CD4-positive, alpha-beta T cell treated with Interleukin-10 for 1 hour (primary cell): ENCODE measurements around the gene OR2T2.
"Not testable (repeated sequence)": the region's sequence is repeated elsewhere in the genome, so short reads cannot be mapped to it uniquely, and the experiment has no call there.

Experiments used
- DNase-seq: peaks from one replicate; pipeline ENCODE4 v3.0.0-alpha.2; 2020

OR2T2 gene

GRCh38 chr1:248450466-248451145 lies 5.2 kb downstream of the OR2T2 start:
- DNase-seq: not testable (repeated sequence)

DNA sequence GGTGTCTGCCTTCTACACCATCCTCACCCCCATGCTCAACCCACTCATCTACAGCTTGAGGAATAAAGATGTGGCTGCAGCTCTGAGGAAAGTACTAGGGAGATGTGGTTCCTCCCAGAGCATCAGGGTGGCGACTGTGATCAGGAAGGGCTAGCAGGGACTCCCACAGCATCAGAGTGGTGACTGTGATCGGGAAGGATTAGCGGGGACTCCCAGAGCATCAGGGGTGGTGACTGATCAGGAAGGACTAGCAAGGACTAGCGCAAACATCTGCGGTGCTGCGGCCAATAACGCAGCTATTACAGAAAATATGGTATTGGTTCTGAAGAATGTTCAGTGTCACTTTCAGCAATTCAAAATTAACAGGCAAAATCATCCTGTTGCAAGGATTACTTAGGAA lies 8.2 kb downstream of the OR2T2 start:
- not testable (repeated sequence) for DNase-seq

GRCh38 chr1:248455045-248455444 lies 9.6 kb downstream of the OR2T2 start:
- not testable (repeated sequence) for DNase-seq

- not testable (repeated sequence) for DNase-seq
Observed at GRCh38 chr1:248456635-248457034, 11.2 kb downstream of the OR2T2 start.

DNA sequence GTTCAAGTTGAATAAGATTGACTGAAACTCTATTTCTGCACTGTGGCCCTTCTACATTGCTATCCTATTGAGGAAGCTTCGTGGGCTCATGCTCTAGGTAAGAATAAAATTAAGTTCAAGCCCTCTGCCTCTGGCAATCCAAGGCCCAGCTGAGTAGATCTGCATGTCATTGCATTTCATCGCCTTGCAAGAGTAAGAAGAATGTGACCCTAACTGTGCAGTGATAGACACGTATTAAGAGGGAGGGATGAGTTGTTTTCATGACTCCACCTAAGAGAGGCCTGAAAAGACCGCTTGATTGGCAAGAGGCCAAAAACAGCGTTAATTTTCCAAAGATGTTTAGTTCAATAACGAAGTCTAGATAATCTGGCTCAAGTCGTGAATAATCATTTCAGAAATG lies 13.7 kb downstream of the OR2T2 start:
- DNase-seq: not testable (repeated sequence)

GRCh38 chr1:248471154-248471553 lies 25.7 kb downstream of the OR2T2 start:
- DNase-seq: no peak

DNA sequence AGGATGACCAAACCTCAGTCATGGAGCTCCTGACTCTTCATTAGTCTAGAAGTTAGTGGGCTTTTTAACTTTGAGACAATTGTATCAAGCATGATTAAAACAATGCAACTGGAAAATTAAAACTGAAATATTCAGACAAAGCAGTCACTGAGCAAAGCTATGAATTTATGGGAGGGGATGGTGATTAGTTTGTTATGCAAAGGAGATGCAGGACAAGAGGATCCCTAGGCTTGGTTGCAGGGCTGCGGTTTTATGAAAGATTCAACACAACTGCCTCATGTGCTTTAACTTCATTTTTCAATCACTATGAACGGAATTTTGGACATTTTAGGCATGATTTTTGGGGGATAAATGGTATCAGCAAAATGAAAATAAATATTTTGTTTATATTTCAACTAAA lies 26.7 kb downstream of the OR2T2 start:
- DNase-seq: not testable (repeated sequence)

DNA sequence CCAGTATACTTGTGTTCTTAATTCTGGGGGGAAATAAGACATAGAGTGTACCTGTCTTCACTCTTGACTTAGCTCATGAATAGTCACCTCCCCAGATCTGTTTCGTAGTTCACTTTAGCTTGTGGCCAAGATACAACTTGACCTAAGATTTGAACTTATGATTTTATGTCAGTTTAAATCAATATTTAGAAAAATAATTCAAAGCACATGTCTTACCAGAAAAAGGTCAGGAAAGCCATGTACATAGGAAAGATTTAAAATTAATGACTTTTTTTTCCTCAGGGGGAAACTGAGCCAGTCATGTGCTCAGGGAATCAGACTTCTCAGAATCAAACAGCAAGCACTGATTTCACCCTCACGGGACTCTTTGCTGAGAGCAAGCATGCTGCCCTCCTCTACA lies 27.6 kb downstream of the OR2T2 start, which contains the start of gene OR2T3:
TSS of gene OR2T3 (plus strand) at position 301 of the 400 bp plus-strand sequence. CDS start at position 301, 0 bp downstream.
- DNase-seq: not testable (repeated sequence)

DNA sequence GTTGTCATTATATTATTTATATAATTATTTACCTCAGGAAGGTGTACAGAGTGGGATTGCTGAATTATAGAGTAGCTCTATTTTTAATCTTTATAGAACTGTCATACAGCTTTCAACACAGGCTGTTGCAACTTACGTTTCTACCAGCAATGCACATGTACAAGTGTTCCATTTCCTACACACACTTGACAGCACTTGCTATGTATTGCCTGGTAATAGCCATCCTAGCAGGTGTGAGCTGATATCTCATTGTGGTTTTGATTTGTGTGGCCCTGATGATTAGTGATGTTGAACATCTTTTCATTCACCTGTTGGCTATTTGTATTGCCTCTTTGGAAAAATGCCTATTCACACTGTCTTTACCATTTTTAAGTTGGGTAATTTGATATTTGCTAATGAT lies 30.2 kb downstream of the OR2T2 start:
- DNase-seq: not testable (repeated sequence)

DNA sequence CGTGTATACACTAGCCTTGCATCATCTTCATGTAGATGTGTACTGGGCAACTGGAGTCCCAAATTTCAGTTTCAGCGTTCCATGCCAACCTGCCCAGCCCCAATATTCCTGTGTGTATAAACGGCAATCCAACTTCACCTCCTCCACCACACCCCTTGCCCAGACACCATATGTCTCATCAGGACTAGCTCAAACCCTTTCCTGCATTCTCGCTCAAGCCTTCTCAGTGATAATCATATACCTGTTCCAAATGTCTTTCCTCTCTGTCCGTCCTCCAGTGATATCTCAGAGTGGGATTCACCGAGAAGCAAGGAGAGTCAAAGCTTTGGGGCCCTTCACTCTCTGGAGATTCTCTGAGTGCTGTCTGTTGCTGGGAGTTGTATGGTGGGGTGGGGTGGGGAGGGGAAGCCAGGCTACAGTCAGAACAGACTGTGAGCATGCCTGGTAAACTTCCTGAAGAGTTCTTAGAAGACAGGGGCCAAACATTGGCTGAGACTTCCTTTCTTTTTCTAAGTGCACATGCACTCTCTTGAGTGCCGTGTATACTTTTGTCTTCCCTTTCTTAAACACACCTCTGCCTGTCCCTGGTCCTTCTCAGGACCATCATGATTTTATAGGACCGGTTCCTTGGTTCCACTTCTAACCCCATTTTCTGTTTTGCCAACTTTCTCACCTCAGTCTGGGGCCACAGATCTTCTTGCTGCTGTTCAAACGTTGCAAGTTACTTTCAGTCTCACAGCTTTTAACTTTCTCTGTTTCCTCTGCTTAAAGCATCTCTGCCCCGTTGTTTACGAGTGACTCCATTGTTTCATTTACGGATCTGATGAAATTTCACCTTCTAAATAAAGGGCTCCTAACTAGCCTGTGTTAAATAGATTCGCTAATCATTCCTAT lies 36.5 kb downstream of the OR2T2 start:
- peak; percentile 30 for DNase-seq

GRCh38 chr1:248488289-248488688 lies 42.9 kb downstream of the OR2T2 start, which contains the start of gene OR2T5:
OR2T5 (plus strand) TSS chr1:248488589; CDS start chr1:248488589, 0 bp downstream.
- DNase-seq: not testable (repeated sequence)

- not testable (repeated sequence) for DNase-seq
Observed at GRCh38 chr1:248496661-248497060, 51.2 kb downstream of the OR2T2 start.

DNA sequence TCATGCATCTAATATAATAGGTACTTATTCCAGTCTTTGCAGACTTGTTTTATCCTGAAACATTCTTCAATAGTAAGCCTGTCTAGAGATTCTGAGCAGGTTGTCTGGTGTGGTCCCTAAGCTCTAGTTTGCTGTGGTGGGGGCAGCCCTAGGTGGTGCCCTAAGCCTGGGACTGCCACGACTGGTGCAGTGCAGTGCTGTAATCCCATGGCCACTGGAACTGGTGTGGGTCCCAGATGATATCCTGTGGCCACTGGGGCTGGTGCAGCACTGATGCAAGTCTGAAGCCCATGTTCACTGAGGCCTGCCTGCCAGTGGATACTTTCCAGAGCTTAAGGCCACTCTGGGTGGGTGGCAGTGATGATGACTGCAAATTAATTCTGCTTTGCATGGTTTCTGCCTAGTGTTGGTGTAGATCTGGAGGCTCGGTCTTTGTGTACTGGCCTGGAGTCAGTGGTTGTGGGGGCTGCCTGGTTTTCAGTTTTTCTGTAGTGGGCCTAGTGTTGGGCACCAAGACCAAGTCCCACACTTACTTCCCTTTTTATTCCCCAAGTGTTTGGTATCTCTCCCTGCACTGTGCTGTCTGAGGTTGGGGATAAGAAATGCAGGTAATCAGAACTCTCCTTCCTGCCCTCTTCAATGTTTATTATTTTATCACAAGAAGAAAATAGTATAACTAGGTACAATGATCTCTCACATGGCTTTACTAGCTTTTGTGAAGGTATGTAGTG lies 55.0 kb downstream of the OR2T2 start:
- not testable (repeated sequence) for DNase-seq
